GM12865 (cell line): Measurements from ENCODE around the gene RAB22A.

Experiments
- DNase-seq: peaks from one replicate; pipeline ENCODE4 v3.0.0; 2010; ENCODE audit warnings: low read depth
- H3K4me3 ChIP-seq: 2 replicates; pipeline ENCODE4 v1.5.1; 2011; ENCODE audit warnings: mild to moderate bottlenecking, low read depth, low read length, control low read depth
- TF ChIP-seq, protein P1 (sequence below): IDR thresholded peaks from 2 replicates; pipeline ENCODE4 v1.5.1; 2011; ENCODE audit warnings: low read length, control low read depth, low read depth, inconsistent platforms; ENCODE audit not compliant: insufficient read depth; ENCODE audit errors: missing control alignments

Gene RAB22A

DNA sequence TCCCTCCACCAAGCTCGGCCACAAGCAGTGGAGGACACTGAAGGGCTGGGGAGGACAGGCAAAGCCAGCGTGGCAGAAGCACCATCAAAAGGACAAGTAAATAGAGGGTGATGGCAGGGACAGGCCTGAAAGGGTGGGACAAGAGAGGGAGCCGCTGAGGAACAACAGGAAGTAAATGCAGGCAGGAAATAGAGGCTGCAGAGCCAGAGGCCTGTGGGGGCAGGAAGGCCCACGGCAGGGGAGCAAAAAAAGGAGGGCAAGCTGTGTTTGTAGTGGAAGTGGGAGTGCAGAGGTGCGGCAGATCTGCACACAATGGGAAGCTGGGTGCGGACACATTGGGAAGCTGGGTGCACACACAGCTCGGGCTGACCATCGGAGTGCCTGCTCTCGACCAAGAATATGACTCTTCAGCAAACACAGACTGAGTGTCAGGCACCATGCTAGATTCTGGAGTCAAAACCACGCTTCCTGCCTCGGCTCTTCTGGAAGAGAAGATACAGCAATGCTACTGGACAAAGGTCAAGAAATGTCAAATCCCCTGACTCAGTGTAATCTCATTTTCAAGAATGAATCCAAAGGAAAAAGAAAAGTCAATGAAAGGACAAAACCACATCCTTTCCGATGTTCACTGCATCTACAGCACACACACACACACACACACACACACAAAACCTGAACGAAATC lies 40.4 kb upstream of the RAB22A start:
- TF ChIP-seq, protein P1, sequence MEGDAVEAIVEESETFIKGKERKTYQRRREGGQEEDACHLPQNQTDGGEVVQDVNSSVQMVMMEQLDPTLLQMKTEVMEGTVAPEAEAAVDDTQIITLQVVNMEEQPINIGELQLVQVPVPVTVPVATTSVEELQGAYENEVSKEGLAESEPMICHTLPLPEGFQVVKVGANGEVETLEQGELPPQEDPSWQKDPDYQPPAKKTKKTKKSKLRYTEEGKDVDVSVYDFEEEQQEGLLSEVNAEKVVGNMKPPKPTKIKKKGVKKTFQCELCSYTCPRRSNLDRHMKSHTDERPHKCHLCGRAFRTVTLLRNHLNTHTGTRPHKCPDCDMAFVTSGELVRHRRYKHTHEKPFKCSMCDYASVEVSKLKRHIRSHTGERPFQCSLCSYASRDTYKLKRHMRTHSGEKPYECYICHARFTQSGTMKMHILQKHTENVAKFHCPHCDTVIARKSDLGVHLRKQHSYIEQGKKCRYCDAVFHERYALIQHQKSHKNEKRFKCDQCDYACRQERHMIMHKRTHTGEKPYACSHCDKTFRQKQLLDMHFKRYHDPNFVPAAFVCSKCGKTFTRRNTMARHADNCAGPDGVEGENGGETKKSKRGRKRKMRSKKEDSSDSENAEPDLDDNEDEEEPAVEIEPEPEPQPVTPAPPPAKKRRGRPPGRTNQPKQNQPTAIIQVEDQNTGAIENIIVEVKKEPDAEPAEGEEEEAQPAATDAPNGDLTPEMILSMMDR: no peak
- H3K4me3 ChIP-seq: no peak overlapping the region
- no peak for DNase-seq

- H3K4me3 ChIP-seq: no peak overlapping the region
- TF ChIP-seq, protein P1: no peak
- DNase-seq: no peak
Measured at GRCh38 chr20:58271606-58272351, 37.7 kb upstream of the RAB22A start.

- TF ChIP-seq, protein P1: no peak
- no peak for DNase-seq
- H3K4me3 ChIP-seq: no peak overlapping the region
Measured at GRCh38 chr20:58274384-58274783, 35.1 kb upstream of the RAB22A start.

GRCh38 chr20:58277107-58277506 lies 32.4 kb upstream of the RAB22A start:
- TF ChIP-seq, protein P1: no peak
- H3K4me3 ChIP-seq: no peak overlapping the region
- no peak for DNase-seq

GRCh38 chr20:58277578-58278472 lies 31.7 kb upstream of the RAB22A start:
- H3K4me3 ChIP-seq: no peak overlapping the region
- TF ChIP-seq, protein P1: no peak
- DNase-seq: no peak

GRCh38 chr20:58286729-58287128 lies 22.8 kb upstream of the RAB22A start:
- DNase-seq: no peak
- H3K4me3 ChIP-seq: no peak overlapping the region
- TF ChIP-seq, protein P1: no peak
